ENCODE data around the gene NAV1. TPM values are rescaled to one million over a fixed set of nuclear protein-coding genes. Genes with fewer than 3 reads are reported as not detected.

NAV1 gene
- total and polyA plus RNA-seq, 9 of the 15 experiments (the other 6 are each of a cell fraction or from before 2014, with no cell fraction given): 0.91 to 16.8 (median 3.2) TPM

DNA sequence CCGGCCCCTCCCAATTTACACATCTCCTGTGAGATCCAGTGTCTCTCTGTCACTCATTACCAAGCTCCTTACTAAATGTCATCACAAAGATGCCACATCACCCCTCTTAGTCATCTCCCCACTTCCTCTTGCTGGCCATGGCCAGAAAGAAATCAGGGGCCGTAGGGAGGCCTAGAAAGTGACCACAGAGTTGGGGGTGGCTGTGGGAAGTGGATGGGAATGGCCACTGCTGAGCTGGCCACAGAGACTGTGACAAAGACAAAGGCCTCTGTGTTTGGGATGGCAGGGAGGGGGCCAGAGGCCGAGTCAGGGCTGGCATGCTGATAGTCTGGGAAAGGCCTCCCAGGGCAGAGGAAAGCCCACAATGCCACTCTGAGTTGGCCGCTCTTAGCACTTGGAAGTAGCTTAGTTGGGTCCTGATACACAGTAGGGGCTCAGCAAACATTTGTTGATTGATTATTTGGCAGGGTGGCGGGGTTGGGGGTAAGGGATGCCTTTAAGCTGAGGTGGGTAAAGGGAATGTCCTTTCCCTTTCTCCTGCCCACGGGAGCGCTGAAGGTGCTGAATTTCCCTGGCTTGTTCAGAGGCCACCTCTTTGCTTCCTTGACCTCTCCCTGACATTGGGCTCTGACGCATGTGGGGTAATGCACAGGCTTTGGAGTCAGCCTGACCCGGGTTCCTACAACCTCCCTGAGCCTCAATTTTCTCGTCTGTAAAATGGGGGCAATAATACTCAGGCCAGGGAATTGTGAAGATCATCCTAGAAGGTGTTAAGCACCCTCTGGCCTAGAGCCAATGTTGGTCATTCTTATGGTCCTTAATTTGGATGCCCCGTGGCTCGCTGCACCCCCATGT is 13.2 kb downstream of the NAV1 start (continued):
- TF ChIP-seq NONO (IDR thresholded peaks at IDR 0.05; ENCODE audit: low read depth in 2 of 2, low read length in 1 of 2): no peak
- no peak for TF ChIP-seq TEAD4 (IDR thresholded peaks at IDR 0.05; ENCODE audit: low read length)
- no peak for TF ChIP-seq TEAD4 (CRISPR knock-in tag; IDR thresholded peaks at IDR 0.05; ENCODE audit: borderline replicate concordance)
- TF ChIP-seq, protein P1, sequence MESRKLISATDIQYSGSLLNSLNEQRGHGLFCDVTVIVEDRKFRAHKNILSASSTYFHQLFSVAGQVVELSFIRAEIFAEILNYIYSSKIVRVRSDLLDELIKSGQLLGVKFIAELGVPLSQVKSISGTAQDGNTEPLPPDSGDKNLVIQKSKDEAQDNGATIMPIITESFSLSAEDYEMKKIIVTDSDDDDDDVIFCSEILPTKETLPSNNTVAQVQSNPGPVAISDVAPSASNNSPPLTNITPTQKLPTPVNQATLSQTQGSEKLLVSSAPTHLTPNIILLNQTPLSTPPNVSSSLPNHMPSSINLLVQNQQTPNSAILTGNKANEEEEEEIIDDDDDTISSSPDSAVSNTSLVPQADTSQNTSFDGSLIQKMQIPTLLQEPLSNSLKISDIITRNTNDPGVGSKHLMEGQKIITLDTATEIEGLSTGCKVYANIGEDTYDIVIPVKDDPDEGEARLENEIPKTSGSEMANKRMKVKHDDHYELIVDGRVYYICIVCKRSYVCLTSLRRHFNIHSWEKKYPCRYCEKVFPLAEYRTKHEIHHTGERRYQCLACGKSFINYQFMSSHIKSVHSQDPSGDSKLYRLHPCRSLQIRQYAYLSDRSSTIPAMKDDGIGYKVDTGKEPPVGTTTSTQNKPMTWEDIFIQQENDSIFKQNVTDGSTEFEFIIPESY (CRISPR knock-in tag; IDR thresholded peaks at IDR 0.05): no peak
- no peak for TF ChIP-seq ZNF668 (CRISPR knock-in tag; IDR thresholded peaks at IDR 0.05)
- TF ChIP-seq, protein P2, sequence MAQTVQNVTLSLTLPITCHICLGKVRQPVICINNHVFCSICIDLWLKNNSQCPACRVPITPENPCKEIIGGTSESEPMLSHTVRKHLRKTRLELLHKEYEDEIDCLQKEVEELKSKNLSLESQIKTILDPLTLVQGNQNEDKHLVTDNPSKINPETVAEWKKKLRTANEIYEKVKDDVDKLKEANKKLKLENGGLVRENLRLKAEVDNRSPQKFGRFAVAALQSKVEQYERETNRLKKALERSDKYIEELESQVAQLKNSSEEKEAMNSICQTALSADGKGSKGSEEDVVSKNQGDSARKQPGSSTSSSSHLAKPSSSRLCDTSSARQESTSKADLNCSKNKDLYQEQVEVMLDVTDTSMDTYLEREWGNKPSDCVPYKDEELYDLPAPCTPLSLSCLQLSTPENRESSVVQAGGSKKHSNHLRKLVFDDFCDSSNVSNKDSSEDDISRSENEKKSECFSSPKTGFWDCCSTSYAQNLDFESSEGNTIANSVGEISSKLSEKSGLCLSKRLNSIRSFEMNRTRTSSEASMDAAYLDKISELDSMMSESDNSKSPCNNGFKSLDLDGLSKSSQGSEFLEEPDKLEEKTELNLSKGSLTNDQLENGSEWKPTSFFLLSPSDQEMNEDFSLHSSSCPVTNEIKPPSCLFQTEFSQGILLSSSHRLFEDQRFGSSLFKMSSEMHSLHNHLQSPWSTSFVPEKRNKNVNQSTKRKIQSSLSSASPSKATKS (CRISPR knock-in tag; IDR thresholded peaks at IDR 0.05): no peak
- no peak; the same call in 1 of the 2 replicates for TF ChIP-seq ZNF431 (CRISPR knock-in tag; IDR thresholded peaks at IDR 0.05)
- TF ChIP-seq PHTF2 (CRISPR knock-in tag; IDR thresholded peaks at IDR 0.05): no peak
- TF ChIP-seq RBM15 (IDR thresholded peaks at IDR 0.05; ENCODE audit: insufficient read depth, low read length): no peak
- peak; percentile 38; the same call in 1 of the 2 replicates for TF ChIP-seq ZBTB7A (IDR thresholded peaks at IDR 0.05; ENCODE audit: borderline replicate concordance, control insufficient read depth, low read depth, low read length)
- TF ChIP-seq MCM3 (IDR thresholded peaks at IDR 0.05): no peak
- TF ChIP-seq, protein P3, sequence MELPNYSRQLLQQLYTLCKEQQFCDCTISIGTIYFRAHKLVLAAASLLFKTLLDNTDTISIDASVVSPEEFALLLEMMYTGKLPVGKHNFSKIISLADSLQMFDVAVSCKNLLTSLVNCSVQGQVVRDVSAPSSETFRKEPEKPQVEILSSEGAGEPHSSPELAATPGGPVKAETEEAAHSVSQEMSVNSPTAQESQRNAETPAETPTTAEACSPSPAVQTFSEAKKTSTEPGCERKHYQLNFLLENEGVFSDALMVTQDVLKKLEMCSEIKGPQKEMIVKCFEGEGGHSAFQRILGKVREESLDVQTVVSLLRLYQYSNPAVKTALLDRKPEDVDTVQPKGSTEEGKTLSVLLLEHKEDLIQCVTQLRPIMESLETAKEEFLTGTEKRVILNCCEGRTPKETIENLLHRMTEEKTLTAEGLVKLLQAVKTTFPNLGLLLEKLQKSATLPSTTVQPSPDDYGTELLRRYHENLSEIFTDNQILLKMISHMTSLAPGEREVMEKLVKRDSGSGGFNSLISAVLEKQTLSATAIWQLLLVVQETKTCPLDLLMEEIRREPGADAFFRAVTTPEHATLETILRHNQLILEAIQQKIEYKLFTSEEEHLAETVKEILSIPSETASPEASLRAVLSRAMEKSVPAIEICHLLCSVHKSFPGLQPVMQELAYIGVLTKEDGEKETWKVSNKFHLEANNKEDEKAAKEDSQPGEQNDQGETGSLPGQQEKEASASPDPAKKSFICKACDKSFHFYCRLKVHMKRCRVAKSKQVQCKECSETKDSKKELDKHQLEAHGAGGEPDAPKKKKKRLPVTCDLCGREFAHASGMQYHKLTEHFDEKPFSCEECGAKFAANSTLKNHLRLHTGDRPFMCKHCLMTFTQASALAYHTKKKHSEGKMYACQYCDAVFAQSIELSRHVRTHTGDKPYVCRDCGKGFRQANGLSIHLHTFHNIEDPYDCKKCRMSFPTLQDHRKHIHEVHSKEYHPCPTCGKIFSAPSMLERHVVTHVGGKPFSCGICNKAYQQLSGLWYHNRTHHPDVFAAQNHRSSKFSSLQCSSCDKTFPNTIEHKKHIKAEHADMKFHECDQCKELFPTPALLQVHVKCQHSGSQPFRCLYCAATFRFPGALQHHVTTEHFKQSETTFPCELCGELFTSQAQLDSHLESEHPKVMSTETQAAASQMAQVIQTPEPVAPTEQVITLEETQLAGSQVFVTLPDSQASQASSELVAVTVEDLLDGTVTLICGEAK (IDR thresholded peaks at IDR 0.05): 0 out of 2 replicates have a peak, but pooled peaks have one; percentile 31
- TF ChIP-seq, protein P3 (CRISPR knock-in tag; IDR thresholded peaks at IDR 0.05): no peak
- TF ChIP-seq LEF1 (IDR thresholded peaks at IDR 0.05): no peak; the same call in 1 of the 2 replicates

All from K562 (cell line).